Measurements from ENCODE around the gene GTF3C4.

GTF3C4 gene

GRCh38 chr9:132732326-132733259 is 62.3 kb downstream of the GTF3C4 start:
- Mint-ChIP-seq H3K9me3 (no peaks in the 10 kb centered on the region), H3K27me3 (peaks cover 40 to 78% of the 10 kb centered on the region in 2 donors), H3K27ac (no peak overlapping the region), H3K4me3 (no peak overlapping the region), H3K36me3 (ENCODE audit: insufficient read depth) (no peaks in the 10 kb centered on the region), H3K4me1 (ENCODE audit: low read depth in 2 of 2) (no peaks in the 10 kb centered on the region)
- DNase-seq, result no peak
- ATAC-seq (replicated peaks), result no peak

DNA sequence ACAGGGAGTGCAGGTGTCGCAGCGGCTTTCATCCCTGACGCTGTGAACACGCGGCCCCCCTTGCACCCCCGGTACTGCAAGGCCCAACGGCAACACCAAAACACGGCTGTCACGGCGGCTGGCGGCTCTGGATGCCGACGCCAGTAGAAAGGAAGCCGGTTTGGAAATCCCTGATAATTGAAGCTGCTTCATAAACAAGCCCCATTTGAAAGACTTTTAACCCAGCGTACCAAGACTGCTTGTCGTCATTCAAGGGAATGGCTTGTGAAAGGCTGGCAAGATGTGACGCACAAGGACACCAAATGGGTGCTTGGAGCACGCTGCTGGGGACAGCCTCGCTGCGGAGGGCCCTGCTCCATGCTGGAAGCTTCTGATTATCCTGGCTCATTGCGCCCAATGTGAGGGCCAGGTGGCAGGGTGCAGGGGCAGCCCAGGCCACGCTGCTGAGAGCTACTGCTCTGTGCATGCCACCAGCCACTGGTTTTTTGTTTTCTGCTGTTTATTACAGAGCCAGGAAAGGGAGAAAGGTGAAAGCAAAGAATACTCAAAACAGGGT is 63.1 kb downstream of the GTF3C4 start:
- ATAC-seq (replicated peaks), result no peak
- DNase-seq, result no peak
- no peaks in the 10 kb centered on the region for H3K9me3 Mint-ChIP-seq
- H3K27me3 Mint-ChIP-seq, result peaks cover 37 to 70% of the 10 kb centered on the region in 2 donors
- H3K4me3 Mint-ChIP-seq, result no peak overlapping the region
- no peaks in the 10 kb centered on the region for H3K4me1 Mint-ChIP-seq (ENCODE audit: low read depth in 2 of 2)
- no peaks in the 10 kb centered on the region for H3K36me3 Mint-ChIP-seq (ENCODE audit: insufficient read depth)
- no peak overlapping the region for H3K27ac Mint-ChIP-seq

DNA sequence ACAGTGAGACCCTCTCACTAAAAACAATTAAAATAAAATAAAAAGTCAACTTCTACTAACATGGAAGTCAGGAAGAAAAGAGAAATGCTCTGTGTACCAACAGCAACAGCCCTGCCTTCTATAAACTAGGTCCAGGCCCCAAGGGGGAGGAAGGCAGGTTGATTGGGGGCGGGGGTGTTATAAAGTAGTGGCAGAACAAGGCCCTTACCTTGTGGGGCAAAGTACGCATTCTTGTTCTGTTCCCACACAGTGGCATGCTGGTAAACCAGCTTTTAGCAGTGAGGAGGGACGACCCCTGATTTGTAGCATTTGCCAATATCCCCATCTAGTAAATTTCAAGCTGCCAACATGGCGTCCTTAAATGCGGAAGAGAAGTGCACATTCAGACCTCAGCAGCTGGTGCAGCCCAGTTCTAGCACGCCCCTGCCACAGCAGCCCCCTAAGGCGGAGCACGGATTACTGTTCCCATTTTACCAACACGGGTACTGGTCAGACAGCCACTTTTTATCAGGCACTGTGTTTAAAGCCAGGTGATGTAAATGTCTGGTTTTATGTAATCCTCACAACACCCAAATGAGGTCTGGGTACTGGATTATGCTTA is 69.5 kb downstream of the GTF3C4 start:
- Mint-ChIP-seq H3K36me3 (ENCODE audit: insufficient read depth) (no peaks in the 10 kb centered on the region), H3K9me3 (no peaks in the 10 kb centered on the region), H3K27me3 (peaks cover 41 to 49% of the 10 kb centered on the region in 2 donors), H3K4me3 (no peak overlapping the region), H3K27ac (no peak overlapping the region), H3K4me1 (ENCODE audit: low read depth in 2 of 2) (no peaks in the 10 kb centered on the region)
- DNase-seq (no peak), ATAC-seq (replicated peaks) (no peak)

- ATAC-seq (replicated peaks) (no peak), DNase-seq (no peak)
- Mint-ChIP-seq H3K4me3 (no peak overlapping the region), H3K4me1 (ENCODE audit: low read depth in 2 of 2) (no peaks in the 10 kb centered on the region), H3K36me3 (ENCODE audit: insufficient read depth) (no peaks in the 10 kb centered on the region), H3K9me3 (no peaks in the 10 kb centered on the region), H3K27ac (no peak overlapping the region), H3K27me3 (peaks cover 50% of the 10 kb centered on the region in 2 donors)
Measured at GRCh38 chr9:132740526-132741309, 70.5 kb downstream of the GTF3C4 start.

DNA sequence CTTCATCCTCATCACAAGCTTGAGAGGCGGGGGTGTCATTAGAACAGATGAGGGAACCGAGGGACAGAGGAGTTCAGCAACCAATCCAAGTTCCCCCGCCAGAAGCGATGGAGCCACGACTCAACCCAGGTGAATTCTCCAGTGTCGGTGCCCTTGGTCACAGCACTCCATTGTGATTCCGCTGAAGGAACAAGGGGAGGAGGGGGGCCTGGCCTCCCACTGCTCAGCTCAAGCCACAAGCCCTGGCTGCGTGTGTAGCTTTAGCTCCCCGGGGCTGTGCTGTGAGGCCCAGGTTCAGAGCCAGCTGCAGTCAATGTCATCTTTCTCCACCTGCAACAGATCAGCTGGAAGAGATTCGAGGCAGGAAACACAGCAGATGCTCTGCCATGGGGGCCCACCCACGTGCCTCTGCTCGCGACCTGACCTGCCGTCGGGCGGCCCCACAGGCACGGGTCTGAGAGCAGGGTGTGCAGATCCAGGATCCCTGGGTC is 72.6 kb downstream of the GTF3C4 start:
- H3K27ac Mint-ChIP-seq, result no peak overlapping the region
- H3K9me3 Mint-ChIP-seq, result no peaks in the 10 kb centered on the region
- H3K36me3 Mint-ChIP-seq (ENCODE audit: insufficient read depth), result no peaks in the 10 kb centered on the region
- DNase-seq (no peak), ATAC-seq (replicated peaks) (no peak)
- no peaks in the 10 kb centered on the region for H3K4me1 Mint-ChIP-seq (ENCODE audit: low read depth in 2 of 2)
- peaks cover 60% of the 10 kb centered on the region in 2 donors for H3K27me3 Mint-ChIP-seq
- H3K4me3 Mint-ChIP-seq, result no peak overlapping the region

DNA sequence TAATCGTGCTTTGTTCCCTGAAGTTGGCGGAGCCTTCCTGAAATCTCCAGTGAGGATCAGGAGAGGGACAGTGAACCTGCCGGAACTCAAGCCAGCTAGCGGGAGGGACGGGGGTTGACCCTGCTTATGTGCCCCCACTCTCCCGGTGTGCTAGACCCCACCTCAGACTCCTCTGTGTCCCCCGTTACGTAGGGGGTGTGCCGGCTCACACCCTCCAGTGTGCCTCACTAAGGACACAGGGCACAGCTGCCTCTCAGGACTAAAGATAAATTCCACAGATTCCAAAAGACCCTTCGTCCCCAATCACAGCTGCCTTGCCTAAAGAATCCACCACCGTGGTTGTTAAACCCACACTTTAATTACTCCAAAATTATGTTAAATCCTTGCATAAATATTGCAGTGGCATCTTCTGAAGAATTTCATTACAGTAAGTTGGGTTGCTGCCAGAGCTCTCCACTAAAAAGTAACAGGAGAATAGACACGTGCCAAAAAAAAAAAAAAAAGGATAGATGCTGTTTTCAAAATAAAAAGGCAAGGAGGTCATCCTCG is 73.7 kb downstream of the GTF3C4 start:
- no peaks in the 10 kb centered on the region for H3K4me1 Mint-ChIP-seq (ENCODE audit: low read depth in 2 of 2)
- H3K27ac Mint-ChIP-seq, result no peak overlapping the region
- no peaks in the 10 kb centered on the region for H3K36me3 Mint-ChIP-seq (ENCODE audit: insufficient read depth)
- H3K4me3 Mint-ChIP-seq, result no peak overlapping the region
- ATAC-seq (replicated peaks) (no peak), DNase-seq (no peak)
- peaks cover 54 to 63% of the 10 kb centered on the region in 2 donors for H3K27me3 Mint-ChIP-seq
- no peaks in the 10 kb centered on the region for H3K9me3 Mint-ChIP-seq
